GM10847 (cell line): ENCODE results near the gene UCP3.

ENCODE experiments used
- POLR2A ChIP-seq: IDR thresholded peaks from 2 replicates; pipeline ENCODE4 v1.6.1; 2011; ENCODE audit not compliant: insufficient read length; ENCODE audit errors: extremely low read depth

The UCP3 gene

GRCh38 chr11:74009675-74010305, 905 bp upstream of the UCP3 start:
- no peak for TF ChIP-seq POLR2A

- TF ChIP-seq POLR2A, result no peak
Observed at GRCh38 chr11:74009230-74009547, 304 bp upstream of the UCP3 start.

DNA sequence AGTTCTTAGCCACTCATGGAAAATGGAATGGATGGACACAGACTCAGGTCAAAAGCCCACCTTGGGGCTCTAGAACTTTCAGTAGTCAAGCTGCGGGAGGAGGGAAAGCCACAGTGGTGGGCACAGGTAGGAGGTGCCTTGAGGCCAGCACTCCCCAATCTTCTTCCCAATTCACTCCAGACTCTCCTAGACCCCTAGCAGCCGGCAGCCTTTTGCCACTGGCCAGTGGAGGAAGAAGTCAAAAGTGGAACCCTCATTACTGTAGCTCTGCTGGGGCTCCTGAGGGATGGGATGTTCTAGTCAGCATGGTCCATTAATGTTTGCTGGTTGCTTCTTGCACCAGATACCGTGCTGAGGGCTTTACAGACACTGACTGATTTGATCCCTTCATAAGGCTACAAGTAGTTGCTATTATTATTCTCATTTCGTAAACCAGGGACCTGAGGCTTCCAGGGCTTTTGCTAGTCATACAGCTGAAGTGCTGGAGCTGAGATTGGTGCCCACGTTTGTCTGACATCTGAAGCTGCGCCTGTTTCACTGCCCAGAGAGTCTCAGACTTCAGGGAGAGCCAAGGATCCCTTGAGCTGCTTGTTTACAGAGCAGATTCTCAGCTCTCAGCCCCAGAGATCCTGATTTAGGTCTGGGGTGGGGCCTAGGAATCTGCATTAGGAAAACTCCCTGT, 1.1 kb downstream of the UCP3 start:
- TF ChIP-seq POLR2A, result no peak

- TF ChIP-seq POLR2A, result no peak
Observed at GRCh38 chr11:74006743-74007304, 2.1 kb downstream of the UCP3 start.

DNA sequence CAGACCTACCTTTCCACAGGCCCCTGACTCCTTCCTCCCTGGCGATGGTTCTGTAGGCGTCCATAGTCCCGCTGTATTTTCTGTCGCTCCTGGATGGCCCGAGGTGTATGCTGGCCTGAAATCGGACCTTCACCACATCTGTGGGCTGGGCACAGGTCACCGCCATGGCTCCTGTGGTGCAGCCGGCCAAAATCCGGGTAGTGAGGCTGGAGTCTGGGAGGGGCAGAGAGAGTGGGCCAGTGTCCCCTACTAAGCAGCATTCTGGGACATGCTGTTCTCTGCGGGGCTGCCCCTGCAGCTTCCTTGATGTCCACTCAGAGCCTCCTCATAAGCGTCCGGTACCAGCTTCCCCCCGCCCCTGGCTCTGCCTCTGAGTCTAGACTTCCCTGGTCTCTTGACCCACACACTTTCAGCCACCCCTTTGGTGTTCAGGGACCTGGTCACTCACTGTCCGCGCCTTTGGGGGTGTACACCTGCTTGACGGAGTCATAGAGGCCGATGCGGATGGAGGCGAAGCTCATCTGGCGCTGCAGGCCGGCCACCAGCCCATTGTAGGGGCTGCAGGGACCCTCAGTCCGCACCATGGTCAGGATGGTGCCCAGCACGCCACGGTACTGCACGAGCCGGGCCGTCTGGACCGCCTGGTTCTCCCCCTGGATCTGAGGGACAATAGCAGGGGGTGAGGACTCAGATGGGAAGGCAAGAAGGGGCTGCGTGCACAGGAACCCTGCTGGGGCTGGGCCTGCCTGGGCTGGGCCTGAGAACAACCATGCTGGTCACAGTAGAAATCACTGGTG, 3.0 kb downstream of the UCP3 start:
- TF ChIP-seq POLR2A, result no peak

GRCh38 chr11:74004759-74005615, 3.9 kb downstream of the UCP3 start:
- TF ChIP-seq POLR2A, result no peak

DNA sequence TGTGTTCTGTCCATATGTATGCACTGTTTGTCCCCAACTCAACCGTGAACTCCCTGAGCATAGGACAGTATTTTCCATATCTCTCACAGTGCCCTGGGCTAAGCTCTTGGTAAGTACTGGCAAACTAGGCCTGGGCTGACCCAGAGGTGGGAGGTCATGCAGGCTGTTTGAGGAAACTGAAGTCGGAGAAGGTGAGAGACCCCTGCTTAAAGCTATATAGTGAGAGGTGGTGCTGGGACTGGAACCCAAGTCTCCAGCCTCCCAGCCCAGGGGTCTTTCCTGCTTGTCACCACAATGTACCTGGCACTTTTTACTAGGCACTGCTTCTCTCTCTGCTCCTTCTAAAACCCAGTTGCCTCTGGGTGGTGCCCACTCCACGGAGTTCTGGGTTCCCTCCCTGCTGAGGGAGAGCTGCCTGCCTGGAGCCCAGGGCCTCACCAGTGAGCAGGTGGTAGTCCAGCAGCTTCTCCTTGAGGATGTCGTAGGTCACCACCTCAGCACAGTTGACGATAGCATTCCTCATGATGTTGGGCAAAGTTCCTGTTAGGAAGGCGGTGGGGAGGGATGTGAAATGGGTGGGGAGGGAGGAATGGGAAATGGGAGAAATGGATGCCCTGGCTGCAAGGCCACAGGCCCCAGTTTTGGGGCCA, 4.7 kb downstream of the UCP3 start:
- TF ChIP-seq POLR2A, result no peak

GRCh38 chr11:74002832-74003231, 6.1 kb downstream of the UCP3 start:
- no peak for TF ChIP-seq POLR2A

DNA sequence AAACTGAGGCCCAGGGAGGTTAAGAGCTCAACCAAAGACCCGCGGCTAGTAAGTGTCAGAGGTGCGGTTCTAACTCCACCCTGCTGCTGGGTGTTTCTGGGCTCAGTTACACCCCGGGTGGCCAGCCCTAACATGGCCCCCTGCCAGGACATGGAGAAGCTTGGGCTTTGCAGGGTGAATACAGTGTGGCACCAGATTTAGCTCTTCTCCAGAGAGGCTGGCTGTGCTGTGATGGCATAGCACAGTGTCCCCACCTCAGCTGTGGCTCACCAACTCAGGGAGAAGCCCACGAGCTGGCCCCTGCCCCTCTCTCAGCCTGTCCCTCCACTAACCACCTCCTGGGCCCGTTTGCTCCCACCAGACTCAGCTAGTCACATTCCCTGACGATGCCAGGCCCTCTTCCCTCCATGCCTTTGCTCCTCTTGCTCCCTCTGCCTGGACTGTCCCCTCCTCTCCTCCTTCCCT, 7.0 kb downstream of the UCP3 start:
- no peak for TF ChIP-seq POLR2A

- TF ChIP-seq POLR2A, result no peak
Observed at GRCh38 chr11:74000307-74001133, 8.4 kb downstream of the UCP3 start.

GRCh38 chr11:73999581-74000306, 9.1 kb downstream of the UCP3 start:
- TF ChIP-seq POLR2A, result no peak

GRCh38 chr11:73998846-73999575, 9.9 kb downstream of the UCP3 start:
- TF ChIP-seq POLR2A, result no peak
